ENCODE results near the gene PRRG2.

Gene PRRG2

DNA sequence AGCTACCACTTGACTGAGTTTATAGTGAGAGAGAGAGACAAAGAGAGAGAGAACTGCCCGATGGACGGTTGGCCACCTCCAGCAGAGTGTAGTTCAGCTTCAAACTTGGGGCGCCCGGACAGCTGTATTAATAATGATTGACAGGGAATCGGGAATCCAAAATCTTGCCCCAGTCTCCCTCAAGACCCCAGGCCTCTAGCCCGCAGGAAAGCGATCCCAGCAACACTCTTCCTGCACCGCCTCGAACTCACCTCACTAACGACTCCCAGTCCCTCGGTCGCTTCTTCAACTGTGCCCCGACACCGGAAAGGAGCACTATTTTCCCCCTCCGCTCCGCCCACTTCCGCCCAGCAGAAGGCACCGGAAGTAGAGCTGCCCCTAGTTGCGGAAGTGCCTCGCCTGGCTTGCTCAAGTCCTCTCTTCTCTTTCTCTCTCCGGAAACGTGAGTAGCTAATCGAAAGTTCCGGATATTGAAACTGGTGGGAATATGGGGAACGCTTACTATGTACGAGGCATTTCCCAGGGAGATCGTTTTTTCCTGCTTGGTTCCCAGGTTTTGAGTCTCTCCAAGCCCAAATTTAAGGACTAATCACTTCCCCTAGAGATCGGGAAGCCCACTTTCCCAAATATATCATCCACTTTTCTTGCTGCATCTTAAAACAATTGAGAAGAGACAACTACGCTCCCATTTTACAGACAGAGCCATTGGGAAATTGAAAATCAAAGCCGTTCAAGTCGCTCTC is 681 bp upstream of the PRRG2 start, which contains the start of gene NOSIP:
TSS of gene NOSIP (minus strand) at position 293 of the 743 bp plus-strand sequence. CDS start 19,865 bp downstream, outside the sequence.
- TF ChIP-seq TCF12 (IDR thresholded peaks at IDR 0.05; ENCODE audit: low read depth) (0 out of 2 replicates have a peak, but pooled peaks have one; percentile 51), YY1 (IDR thresholded peaks at IDR 0.05; ENCODE audit: low read depth) (peak; percentile 61), TAF1 (IDR thresholded peaks at IDR 0.05; ENCODE audit: low read depth) (peak; percentile 95), TEAD4 (IDR thresholded peaks at IDR 0.05) (no peak), EGR1 (IDR thresholded peaks at IDR 0.05) (0 out of 2 replicates have a peak, but pooled peaks have one; percentile 48), CREB1 (IDR thresholded peaks at IDR 0.05; ENCODE audit: low read depth) (no peak), RAD21 (IDR thresholded peaks at IDR 0.05; ENCODE audit: low read depth) (0 out of 2 replicates have a peak, but pooled peaks have one; percentile 1), NFIC (IDR thresholded peaks at IDR 0.05) (no peak), FOXM1 (IDR thresholded peaks at IDR 0.05; ENCODE audit: borderline replicate concordance, low read depth) (no peak), EP300 (IDR thresholded peaks at IDR 0.05; ENCODE audit: borderline replicate concordance) (no peak), CEBPB (IDR thresholded peaks at IDR 0.05) (no peak), ZBTB7A (IDR thresholded peaks at IDR 0.05; ENCODE audit: low read depth) (no peak)
- TF ChIP-seq, protein P1, sequence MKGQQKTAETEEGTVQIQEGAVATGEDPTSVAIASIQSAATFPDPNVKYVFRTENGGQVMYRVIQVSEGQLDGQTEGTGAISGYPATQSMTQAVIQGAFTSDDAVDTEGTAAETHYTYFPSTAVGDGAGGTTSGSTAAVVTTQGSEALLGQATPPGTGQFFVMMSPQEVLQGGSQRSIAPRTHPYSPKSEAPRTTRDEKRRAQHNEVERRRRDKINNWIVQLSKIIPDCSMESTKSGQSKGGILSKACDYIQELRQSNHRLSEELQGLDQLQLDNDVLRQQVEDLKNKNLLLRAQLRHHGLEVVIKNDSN (IDR thresholded peaks at IDR 0.05) = peak; percentile 54
- TF ChIP-seq, protein P2, sequence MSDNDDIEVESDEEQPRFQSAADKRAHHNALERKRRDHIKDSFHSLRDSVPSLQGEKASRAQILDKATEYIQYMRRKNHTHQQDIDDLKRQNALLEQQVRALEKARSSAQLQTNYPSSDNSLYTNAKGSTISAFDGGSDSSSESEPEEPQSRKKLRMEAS (IDR thresholded peaks at IDR 0.05) = peak; percentile 81
- TF ChIP-seq, protein P3, sequence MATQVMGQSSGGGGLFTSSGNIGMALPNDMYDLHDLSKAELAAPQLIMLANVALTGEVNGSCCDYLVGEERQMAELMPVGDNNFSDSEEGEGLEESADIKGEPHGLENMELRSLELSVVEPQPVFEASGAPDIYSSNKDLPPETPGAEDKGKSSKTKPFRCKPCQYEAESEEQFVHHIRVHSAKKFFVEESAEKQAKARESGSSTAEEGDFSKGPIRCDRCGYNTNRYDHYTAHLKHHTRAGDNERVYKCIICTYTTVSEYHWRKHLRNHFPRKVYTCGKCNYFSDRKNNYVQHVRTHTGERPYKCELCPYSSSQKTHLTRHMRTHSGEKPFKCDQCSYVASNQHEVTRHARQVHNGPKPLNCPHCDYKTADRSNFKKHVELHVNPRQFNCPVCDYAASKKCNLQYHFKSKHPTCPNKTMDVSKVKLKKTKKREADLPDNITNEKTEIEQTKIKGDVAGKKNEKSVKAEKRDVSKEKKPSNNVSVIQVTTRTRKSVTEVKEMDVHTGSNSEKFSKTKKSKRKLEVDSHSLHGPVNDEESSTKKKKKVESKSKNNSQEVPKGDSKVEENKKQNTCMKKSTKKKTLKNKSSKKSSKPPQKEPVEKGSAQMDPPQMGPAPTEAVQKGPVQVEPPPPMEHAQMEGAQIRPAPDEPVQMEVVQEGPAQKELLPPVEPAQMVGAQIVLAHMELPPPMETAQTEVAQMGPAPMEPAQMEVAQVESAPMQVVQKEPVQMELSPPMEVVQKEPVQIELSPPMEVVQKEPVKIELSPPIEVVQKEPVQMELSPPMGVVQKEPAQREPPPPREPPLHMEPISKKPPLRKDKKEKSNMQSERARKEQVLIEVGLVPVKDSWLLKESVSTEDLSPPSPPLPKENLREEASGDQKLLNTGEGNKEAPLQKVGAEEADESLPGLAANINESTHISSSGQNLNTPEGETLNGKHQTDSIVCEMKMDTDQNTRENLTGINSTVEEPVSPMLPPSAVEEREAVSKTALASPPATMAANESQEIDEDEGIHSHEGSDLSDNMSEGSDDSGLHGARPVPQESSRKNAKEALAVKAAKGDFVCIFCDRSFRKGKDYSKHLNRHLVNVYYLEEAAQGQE (IDR thresholded peaks at IDR 0.05; ENCODE audit: low read depth) = no peak

DNA sequence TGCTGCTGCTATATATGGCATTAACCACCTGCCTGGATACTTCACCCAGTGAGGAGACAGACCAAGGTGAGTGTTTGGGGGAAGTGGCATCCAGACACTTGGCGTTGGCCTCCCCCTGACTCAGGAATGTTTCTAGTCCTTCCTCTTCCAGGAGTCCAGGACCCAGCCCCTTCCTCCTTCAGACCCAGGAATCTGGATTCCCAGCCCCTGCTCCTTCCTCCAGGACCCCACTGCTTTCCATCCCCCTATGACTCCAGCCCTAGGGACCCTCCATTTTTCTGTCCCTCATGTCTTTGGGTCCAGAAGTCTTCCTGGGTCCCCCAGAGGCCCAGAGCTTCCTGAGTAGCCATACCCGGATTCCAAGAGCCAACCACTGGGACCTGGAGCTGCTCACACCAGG is 2.1 kb downstream of the PRRG2 start:
- TF ChIP-seq, protein P3 (IDR thresholded peaks at IDR 0.05; ENCODE audit: low read depth) = no peak
- TF ChIP-seq TAF1 (IDR thresholded peaks at IDR 0.05; ENCODE audit: low read depth) (no peak), CREB1 (IDR thresholded peaks at IDR 0.05; ENCODE audit: low read depth) (no peak), EGR1 (IDR thresholded peaks at IDR 0.05) (no peak), EP300 (IDR thresholded peaks at IDR 0.05; ENCODE audit: borderline replicate concordance) (no peak)

DNA sequence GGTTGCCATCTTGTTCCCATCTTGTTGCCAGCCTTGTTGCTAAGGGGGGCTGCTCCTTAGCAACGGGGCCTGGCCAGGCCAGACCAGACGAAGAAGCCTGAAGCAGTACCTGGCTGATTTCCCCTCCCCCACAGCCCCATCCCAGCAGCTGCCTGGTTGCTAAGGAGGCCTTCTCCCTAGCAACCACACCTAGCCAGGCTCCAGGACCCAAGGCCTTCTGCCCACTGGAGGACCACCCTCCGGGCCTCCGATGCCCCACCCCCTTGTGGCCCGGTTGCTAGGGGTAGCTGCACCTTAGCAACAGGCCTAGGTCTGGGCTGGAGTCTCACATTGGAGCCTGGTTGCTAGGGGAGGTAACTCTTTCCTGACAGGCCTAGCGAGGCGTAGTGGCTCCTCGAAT is 3.9 kb downstream of the PRRG2 start:
- TF ChIP-seq RAD21 (IDR thresholded peaks at IDR 0.05; ENCODE audit: low read depth) = no peak
- no peak for TF ChIP-seq EGR1 (IDR thresholded peaks at IDR 0.05)
- no peak for TF ChIP-seq EP300 (IDR thresholded peaks at IDR 0.05; ENCODE audit: borderline replicate concordance)
- no peak for TF ChIP-seq TCF12 (IDR thresholded peaks at IDR 0.05; ENCODE audit: low read depth)
- no peak for TF ChIP-seq CREB1 (IDR thresholded peaks at IDR 0.05; ENCODE audit: low read depth)
- no peak for TF ChIP-seq CEBPB (IDR thresholded peaks at IDR 0.05)
- TF ChIP-seq TAF1 (IDR thresholded peaks at IDR 0.05; ENCODE audit: low read depth) = no peak
- TF ChIP-seq, protein P3 (IDR thresholded peaks at IDR 0.05; ENCODE audit: low read depth) = no peak
- no peak for TF ChIP-seq ZBTB7A (IDR thresholded peaks at IDR 0.05; ENCODE audit: low read depth)
- TF ChIP-seq, protein P2 (IDR thresholded peaks at IDR 0.05) = no peak
- TF ChIP-seq YY1 (IDR thresholded peaks at IDR 0.05; ENCODE audit: low read depth) = no peak
- no peak for TF ChIP-seq NFIC (IDR thresholded peaks at IDR 0.05)
- TF ChIP-seq FOXM1 (IDR thresholded peaks at IDR 0.05; ENCODE audit: borderline replicate concordance, low read depth) = no peak
- TF ChIP-seq, protein P1 (IDR thresholded peaks at IDR 0.05) = no peak

DNA sequence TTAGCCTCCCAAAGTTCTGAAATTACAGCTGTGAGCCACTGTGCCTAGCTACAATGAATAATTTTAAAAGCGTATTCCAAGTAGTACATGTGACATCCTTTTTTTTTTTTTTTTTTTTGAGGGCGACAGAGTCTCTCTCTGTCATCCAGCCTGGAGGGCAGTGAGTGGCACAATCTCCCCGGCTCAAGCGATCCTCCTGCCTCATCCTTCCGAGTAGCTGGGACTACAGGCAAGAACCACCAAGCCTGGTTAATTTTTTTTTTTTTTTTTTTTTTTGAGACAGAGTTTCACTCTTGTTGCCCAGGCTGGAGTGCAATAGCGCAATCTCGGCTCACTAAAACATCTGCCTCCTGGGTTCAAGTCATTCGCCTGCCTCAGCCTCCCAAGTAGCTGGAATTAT is 6.1 kb downstream of the PRRG2 start:
- TF ChIP-seq CEBPB (IDR thresholded peaks at IDR 0.05) (no peak), TEAD4 (IDR thresholded peaks at IDR 0.05) (no peak), ZBTB7A (IDR thresholded peaks at IDR 0.05; ENCODE audit: low read depth) (no peak), TAF1 (IDR thresholded peaks at IDR 0.05; ENCODE audit: low read depth) (no peak), TCF12 (IDR thresholded peaks at IDR 0.05; ENCODE audit: low read depth) (no peak), YY1 (IDR thresholded peaks at IDR 0.05; ENCODE audit: low read depth) (no peak), RAD21 (IDR thresholded peaks at IDR 0.05; ENCODE audit: low read depth) (no peak), NFIC (IDR thresholded peaks at IDR 0.05) (no peak), EP300 (IDR thresholded peaks at IDR 0.05; ENCODE audit: borderline replicate concordance) (no peak), CREB1 (IDR thresholded peaks at IDR 0.05; ENCODE audit: low read depth) (no peak), EGR1 (IDR thresholded peaks at IDR 0.05) (no peak), FOXM1 (IDR thresholded peaks at IDR 0.05; ENCODE audit: borderline replicate concordance, low read depth) (no peak)
- TF ChIP-seq, protein P3 (IDR thresholded peaks at IDR 0.05; ENCODE audit: low read depth) = no peak
- TF ChIP-seq, protein P1 (IDR thresholded peaks at IDR 0.05) = no peak
- TF ChIP-seq, protein P2 (IDR thresholded peaks at IDR 0.05) = no peak
